Measurements from ENCODE around the gene PHF2.

Gene PHF2

GRCh38 chr9:93552923-93553322, 23.5 kb upstream of the PHF2 start:
- no peak for DNase-seq (ENCODE audit: low spot score)
- in situ Hi-C loops (cut with MboI; ENCODE audit: low pct_unique_long_range_greater_than_20kb, low sequenced_read_pairs, unreplicated experiment): no loop called here
- no peak for TF ChIP-seq CTCF (IDR thresholded peaks at IDR 0.05; ENCODE audit: extremely low read depth, insufficient read depth, missing control alignments)

GRCh38 chr9:93555370-93555769, 21.0 kb upstream of the PHF2 start:
- no peak for TF ChIP-seq CTCF (IDR thresholded peaks at IDR 0.05; ENCODE audit: extremely low read depth, insufficient read depth, missing control alignments)
- no peak for DNase-seq (ENCODE audit: low spot score)
- in situ Hi-C loops (cut with MboI; ENCODE audit: low pct_unique_long_range_greater_than_20kb, low sequenced_read_pairs, unreplicated experiment): no loop called here

GRCh38 chr9:93557366-93558137, 18.8 kb upstream of the PHF2 start:
- DNase-seq (ENCODE audit: low spot score): no peak
- no peak for TF ChIP-seq CTCF (IDR thresholded peaks at IDR 0.05; ENCODE audit: extremely low read depth, insufficient read depth, missing control alignments)
- in situ Hi-C loops (cut with MboI; ENCODE audit: low pct_unique_long_range_greater_than_20kb, low sequenced_read_pairs, unreplicated experiment): no loop called here

- in situ Hi-C loops (cut with MboI; ENCODE audit: low pct_unique_long_range_greater_than_20kb, low sequenced_read_pairs, unreplicated experiment): no loop called here
- TF ChIP-seq CTCF (IDR thresholded peaks at IDR 0.05; ENCODE audit: extremely low read depth, insufficient read depth, missing control alignments): no peak
- DNase-seq (ENCODE audit: low spot score): no peak
These were observed 17.9 kb upstream of the PHF2 start for GRCh38 chr9:93558503-93558902.

GRCh38 chr9:93560991-93561390, 15.4 kb upstream of the PHF2 start:
- in situ Hi-C loops (cut with MboI; ENCODE audit: low pct_unique_long_range_greater_than_20kb, low sequenced_read_pairs, unreplicated experiment): no loop called here
- no peak for TF ChIP-seq CTCF (IDR thresholded peaks at IDR 0.05; ENCODE audit: extremely low read depth, insufficient read depth, missing control alignments)
- no peak for DNase-seq (ENCODE audit: low spot score)

- TF ChIP-seq CTCF (IDR thresholded peaks at IDR 0.05; ENCODE audit: extremely low read depth, insufficient read depth, missing control alignments): no peak
- in situ Hi-C loops (cut with MboI; ENCODE audit: low pct_unique_long_range_greater_than_20kb, low sequenced_read_pairs, unreplicated experiment): no loop called here
- DNase-seq (ENCODE audit: low spot score): no peak
These were observed 14.2 kb upstream of the PHF2 start for GRCh38 chr9:93562157-93562556.
